Lung (tissue), 12 donors: ENCODE results near the gene MIGA2. TPM values are rescaled to one million over a fixed set of nuclear protein-coding genes. Genes with fewer than 3 reads are reported as not detected.

Experiments
- ATAC-seq: fragments of 200-7000 bp; cut with Tn5 transposase; one replicate; pipeline ENCODE4 v1.9.1; 2020; ENCODE audit warnings: moderate number of reproducible peaks; ENCODE audit not compliant: insufficient read depth, low FRiP score
- DNase-seq, 3 donors: peaks; one replicate each; pipeline ENCODE4 v3.0.0-alpha.2; 2013 to 2017
- H3K27ac ChIP-seq, 2 donors: one replicate each; pipeline ENCODE4 v1.5.1; 2013; ENCODE audit warnings: mild to moderate bottlenecking in 2 of 2, moderate library complexity in 2 of 2, control low read depth in 1 of 2, inconsistent platforms in 1 of 2, low read depth in 1 of 2, low read length in 1 of 2
- H3K27me3 ChIP-seq, 3 donors: one replicate each; pipeline ENCODE4 v1.5.1; 2013; ENCODE audit warnings: low read length in 2 of 3; ENCODE audit not compliant: control insufficient read depth in 3 of 3, insufficient read depth in 3 of 3
- H3K36me3 ChIP-seq, 4 donors: one replicate each; pipeline ENCODE4 v1.5.1; 2013; ENCODE audit warnings: low read length in 4 of 4, mild to moderate bottlenecking in 1 of 4, moderate library complexity in 1 of 4; ENCODE audit not compliant: control insufficient read depth in 4 of 4, insufficient read depth in 4 of 4
- H3K4me1 ChIP-seq, 5 donors: one replicate each; pipeline ENCODE4 v1.5.1; 2013; ENCODE audit warnings: low read length in 5 of 5, mild to moderate bottlenecking in 2 of 5, moderate library complexity in 1 of 5; ENCODE audit not compliant: control insufficient read depth in 5 of 5, insufficient read depth in 5 of 5
- H3K4me3 ChIP-seq: one replicate; pipeline ENCODE4 v1.5.1; 2013; ENCODE audit warnings: mild to moderate bottlenecking, control low read depth, moderate library complexity
- H3K9ac ChIP-seq, 2 donors: one replicate each; pipeline ENCODE4 v1.5.1; 2013; ENCODE audit warnings: low read length in 2 of 2, control low read depth in 1 of 2; ENCODE audit not compliant: insufficient read depth in 1 of 2
- H3K9me3 ChIP-seq, 4 donors: one replicate each; pipeline ENCODE4 v1.5.1; 2013; ENCODE audit warnings: low read length in 3 of 4, mild to moderate bottlenecking in 1 of 4, moderate library complexity in 1 of 4; ENCODE audit not compliant: control insufficient read depth in 4 of 4, insufficient read depth in 3 of 4
- CTCF ChIP-seq: IDR thresholded peaks from 2 replicates; pipeline ENCODE4 v1.5.1; 2012; ENCODE audit warnings: mild to moderate bottlenecking; ENCODE audit errors: control extremely low read depth, extremely low read depth
- WGBS, 2 donors: extraction: QIAGEN DNeasy Blood & Tissue Kit; methylation state at CpG; one replicate each; pipeline ENCODE4 v1.1.7; 2013; 5-methylcytosine and 5-hydroxymethylcytosine counted together
- polyA plus RNA-seq, 2 donors: library from polyadenylated mRNA; stranded (reverse); fragments of 200-250 nt; gene quantifications; one replicate each; pipeline ENCODE4 v1.2.1, GENCODE V29; 2013
- total RNA-seq, 2 donors: library from RNA; depleted of rRNA in 1 of 2; stranded (reverse); fragments of >200 nt in 1 of 2; gene quantifications; one replicate each; pipeline ENCODE4 v1.2.1, GENCODE V29; 2014 to 2021
- donor health status: control.
- donor health status: control.
- donor health status: Bipolar disorder and iron deficiency.
- donor health status: healthy.
- donor health status: DM: yes; HTN: yes; CAD: no.

Gene MIGA2
- total and polyA plus RNA-seq, 4 donors: 18.6 to 31.6 (median 21.0) TPM

GRCh38 chr9:128992995-128993394 lies 43.4 kb upstream of the MIGA2 start:
- DNase-seq (peak in 1 of 3 donors; percentile 10), ATAC-seq (no peak)
- no peak for TF ChIP-seq CTCF
- 83 to 85% methylated on average over 7 of the region's 7 CpGs for WGBS, 2 donors
- Histone ChIP-seq H3K36me3 (peaks cover 23 to 53% (median 49%) of the 10 kb centered on the region in 4 donors), H3K4me1 (no peaks in the 10 kb centered on the region), H3K9ac (no peak overlapping the region), H3K27ac (no peak overlapping the region), H3K4me3 (no peak overlapping the region), H3K27me3 (no peaks in the 10 kb centered on the region), H3K9me3 (no peaks in the 10 kb centered on the region)

- no peak overlapping the region for H3K4me3 ChIP-seq
- DNase-seq (no peak), ATAC-seq (no peak)
- H3K27me3 ChIP-seq: no peaks in the 10 kb centered on the region
- 92 to 96% methylated on average over 5 of the region's 5 CpGs for WGBS, 2 donors
- TF ChIP-seq CTCF: no peak
- H3K27ac ChIP-seq: no peak overlapping the region
- H3K9me3 ChIP-seq: no peaks in the 10 kb centered on the region
- H3K4me1 ChIP-seq: no peaks in the 10 kb centered on the region
- H3K9ac ChIP-seq: no peak overlapping the region
- peaks cover 30 to 65% (median 56%) of the 10 kb centered on the region in 4 donors for H3K36me3 ChIP-seq
Observed at GRCh38 chr9:128995791-128996190, 40.6 kb upstream of the MIGA2 start.

GRCh38 chr9:128998462-128998861 lies 38.0 kb upstream of the MIGA2 start:
- peaks cover 34 to 80% (median 72%) of the 10 kb centered on the region in 4 donors for H3K36me3 ChIP-seq
- no peak overlapping the region for H3K9ac ChIP-seq
- no peaks in the 10 kb centered on the region for H3K9me3 ChIP-seq
- 93 to 97% methylated on average over 6 of the region's 6 CpGs for WGBS, 2 donors
- no peaks in the 10 kb centered on the region for H3K27me3 ChIP-seq
- no peak for TF ChIP-seq CTCF
- DNase-seq (no peak), ATAC-seq (no peak)
- H3K27ac ChIP-seq: no peak overlapping the region
- no peak overlapping the region for H3K4me3 ChIP-seq
- H3K4me1 ChIP-seq: no peaks in the 10 kb centered on the region

GRCh38 chr9:128999581-129000206 lies 36.7 kb upstream of the MIGA2 start:
- peaks cover 34 to 70% (median 62%) of the 10 kb centered on the region in 4 donors for H3K36me3 ChIP-seq
- no peak for ATAC-seq
- H3K9me3 ChIP-seq: no peaks in the 10 kb centered on the region
- no peak overlapping the region for H3K4me3 ChIP-seq
- no peaks in the 10 kb centered on the region for H3K27me3 ChIP-seq
- TF ChIP-seq CTCF: no peak
- no peaks in the 10 kb centered on the region for H3K4me1 ChIP-seq
- H3K9ac ChIP-seq: no peak overlapping the region
- WGBS, 2 donors: 80 to 82% methylated on average over 13 of the region's 13 CpGs
- H3K27ac ChIP-seq: no peak overlapping the region
- DNase-seq: no peak
